GM20000 (cell line): ENCODE results near the gene HCRT.

ENCODE experiments used
- DNase-seq: peaks from one replicate; pipeline ENCODE4 v3.0.0; 2012; ENCODE audit warnings: low spot score
- CTCF ChIP-seq: IDR thresholded peaks from 2 replicates; pipeline ENCODE4 v1.5.1; 2012; ENCODE audit warnings: mild to moderate bottlenecking, control low read depth; ENCODE audit errors: extremely low read depth, missing control alignments

Gene HCRT

DNA sequence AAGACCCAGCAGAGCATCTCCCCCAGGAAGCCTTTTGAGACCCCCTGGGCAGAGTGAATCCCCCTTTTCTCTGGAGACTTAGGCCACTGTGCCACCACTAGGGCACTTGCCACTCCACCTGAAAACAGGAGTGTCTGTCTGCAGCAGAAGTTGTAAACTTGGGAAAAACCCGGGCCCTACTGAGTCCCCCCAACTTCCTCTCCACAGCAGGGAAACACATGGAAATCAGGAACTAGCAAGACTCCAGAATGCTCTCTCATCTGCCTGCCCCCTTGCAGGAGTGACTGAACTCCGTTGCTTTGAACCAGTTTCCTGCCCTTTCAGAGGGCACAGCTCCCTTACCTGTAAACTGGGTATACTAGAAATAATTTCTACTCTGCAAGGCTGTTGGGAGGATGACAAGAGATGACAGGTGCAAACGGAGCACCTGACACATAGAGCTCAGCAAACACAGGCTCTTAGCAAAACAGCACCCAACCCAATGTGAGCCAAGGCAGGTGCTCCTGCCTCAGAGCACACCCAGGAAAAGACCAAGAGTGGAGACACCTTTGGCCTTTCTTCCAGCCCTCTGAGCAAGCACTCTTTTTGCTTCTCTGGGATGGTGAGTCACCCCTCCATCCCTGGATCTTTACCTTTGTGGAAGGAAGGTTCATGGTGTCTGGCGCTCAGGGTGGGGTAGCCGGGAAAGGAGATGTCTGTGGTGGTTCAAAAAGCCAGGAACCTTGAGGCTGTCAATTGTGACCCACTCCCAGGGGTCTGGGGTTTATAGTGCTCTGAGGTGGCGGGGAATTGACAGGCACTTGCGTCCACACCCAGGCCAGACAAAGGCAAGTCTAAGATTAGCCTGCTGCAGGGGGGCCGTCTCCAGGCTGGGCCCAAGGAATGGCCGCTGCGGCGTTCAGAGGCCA is at the start of gene HCRT:
TSS of gene HCRT (minus strand) at position 740 of the 908 bp plus-strand sequence. CDS start at position 653, 87 bp downstream.
- TF ChIP-seq CTCF, result no peak
- DNase-seq, result no peak

DNA sequence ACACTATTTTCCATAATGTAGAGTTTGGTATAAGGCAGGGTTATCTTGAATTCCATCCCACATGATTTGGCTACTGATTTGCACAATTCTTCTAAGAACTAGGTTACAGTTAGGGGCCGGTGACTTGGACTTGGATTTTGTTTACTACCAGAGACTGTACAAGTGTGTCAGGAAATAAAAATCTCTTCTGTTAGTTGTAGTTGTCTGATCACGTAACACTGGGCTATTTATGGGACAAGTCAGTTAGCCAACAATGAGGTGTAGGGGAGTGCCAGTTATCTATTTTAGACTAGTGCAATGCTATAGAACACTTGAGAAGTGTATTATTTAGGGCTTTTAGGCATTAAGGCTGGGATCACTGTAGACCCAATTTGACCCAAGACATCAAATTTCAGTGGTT is 48.7 kb upstream of the HCRT start:
- DNase-seq, result no peak
- no peak for TF ChIP-seq CTCF

DNA sequence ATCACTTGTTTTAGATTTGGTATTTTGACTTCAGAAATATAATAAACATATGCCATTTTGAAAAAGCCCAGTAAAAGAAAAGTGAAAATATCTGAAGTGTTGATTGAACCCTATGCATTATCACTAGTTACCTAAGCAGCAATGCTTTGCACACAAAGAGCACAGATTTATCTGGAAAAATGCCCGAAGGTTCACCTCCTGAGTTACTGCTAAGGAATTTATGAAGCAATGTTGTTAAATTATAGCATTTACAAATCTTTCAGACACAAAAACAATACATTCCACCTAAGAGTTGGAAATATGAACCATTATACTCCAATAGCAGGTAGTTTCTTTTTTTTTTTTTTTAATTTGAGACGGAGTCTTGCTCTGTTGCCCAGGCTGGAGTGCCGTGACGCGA is 47.9 kb upstream of the HCRT start:
- no peak for TF ChIP-seq CTCF
- no peak for DNase-seq

GRCh38 chr17:42230225-42230624 is 45.0 kb upstream of the HCRT start:
- DNase-seq, result no peak
- no peak for TF ChIP-seq CTCF

- TF ChIP-seq CTCF, result no peak
- no peak for DNase-seq
These were observed 42.8 kb upstream of the HCRT start for GRCh38 chr17:42227849-42228700.

DNA sequence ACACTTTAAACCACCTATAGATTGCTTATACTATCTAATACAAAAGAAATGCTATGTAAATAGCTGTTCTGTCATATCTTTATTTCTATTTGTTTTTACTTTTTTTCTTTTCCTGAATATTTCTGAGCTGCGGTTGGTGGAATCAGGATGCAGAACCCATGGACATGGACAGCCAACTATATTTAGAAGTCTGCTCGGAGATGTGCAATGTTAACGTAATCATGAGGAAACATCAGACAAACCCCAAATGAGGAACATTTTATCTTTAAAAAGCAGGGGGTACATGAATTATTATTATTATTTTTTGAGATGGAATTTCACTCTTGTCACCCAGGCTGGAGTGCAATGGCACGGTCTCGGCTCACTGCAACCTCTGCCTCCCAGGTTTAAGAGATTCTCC is 40.4 kb upstream of the HCRT start:
- no peak for DNase-seq
- no peak for TF ChIP-seq CTCF

DNA sequence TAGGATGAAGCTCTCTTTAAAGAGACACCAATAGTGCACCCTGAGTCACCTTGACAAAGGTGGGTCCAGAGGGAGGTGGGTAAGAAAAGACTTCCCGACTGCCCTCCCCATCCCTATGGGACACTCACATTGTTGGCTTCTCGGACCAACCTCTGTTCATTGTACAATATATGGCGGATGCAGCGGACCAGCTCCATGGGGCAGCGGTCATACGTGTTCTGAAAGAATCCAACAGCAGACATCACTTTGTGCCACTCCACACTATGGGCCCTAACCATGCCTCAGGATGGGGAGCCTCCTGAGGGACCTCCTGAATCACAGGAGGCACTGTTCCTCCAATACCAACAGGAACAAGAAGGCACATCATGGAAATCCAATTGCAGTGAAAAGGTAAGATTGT is 39.4 kb upstream of the HCRT start:
- no peak for DNase-seq
- TF ChIP-seq CTCF, result no peak
